SU-DHL-6 (cell line): ENCODE measurements around the gene ITGB6.
"Not testable (repeated sequence)": the region's sequence is repeated elsewhere in the genome, so short reads cannot be mapped to it uniquely, and the experiment has no call there.

ENCODE experiments used
- H2AFZ ChIP-seq: fragments of 200-600 bp; sonication (generic); 2 replicates; pipeline ENCODE4 v1.6.1; 2014; ENCODE audit warnings: low read depth, mild to moderate bottlenecking, moderate library complexity, mixed read lengths, antibody characterized with exemption, low read length; ENCODE audit not compliant: severe bottlenecking
- H3F3A ChIP-seq: fragments of 200-600 bp; shearing (Covaris generic); 2 replicates; pipeline ENCODE4 v1.6.0; 2016; ENCODE audit warnings: antibody characterized with exemption, mild to moderate bottlenecking; ENCODE audit not compliant: insufficient read depth
- H3K27ac ChIP-seq: fragments of 200-600 bp; sonication (generic); 2 replicates; pipeline ENCODE4 v1.5.1; 2016; ENCODE audit warnings: low read depth, mild to moderate bottlenecking, low read length, moderate library complexity, mixed read lengths
- H3K27me3 ChIP-seq: fragments of 200-600 bp; sonication (generic), shearing (Covaris generic); 2 replicates; pipeline ENCODE4 v1.6.0; 2014; ENCODE audit warnings: mild to moderate bottlenecking, low read length
- H3K36me3 ChIP-seq: fragments of 200-600 bp; sonication (generic); 2 replicates; pipeline ENCODE4 v1.6.1; 2014; ENCODE audit warnings: mild to moderate bottlenecking, low read length, mixed read lengths
- H3K4me2 ChIP-seq: fragments of 300-600, 200-600 bp; shearing (Covaris generic), sonication (generic); 2 replicates; pipeline ENCODE4 v1.6.0; 2014; ENCODE audit warnings: low read length, low read depth, mild to moderate bottlenecking; ENCODE audit not compliant: poor library complexity, severe bottlenecking
- H3K4me3 ChIP-seq: fragments of 200-600 bp; sonication (generic); 2 replicates; pipeline ENCODE4 v1.5.1; 2014; ENCODE audit warnings: antibody characterized with exemption, low read length, mild to moderate bottlenecking, mixed read lengths; ENCODE audit not compliant: insufficient read depth, poor library complexity, severe bottlenecking
- H3K79me2 ChIP-seq: fragments of 200-600 bp; sonication (generic); 2 replicates; pipeline ENCODE4 v1.6.1; 2014; ENCODE audit warnings: mild to moderate bottlenecking, low read length, moderate library complexity; ENCODE audit not compliant: insufficient read depth
- H3K9ac ChIP-seq: fragments of 200-600 bp; sonication (generic); 2 replicates; pipeline ENCODE4 v1.7.0; 2014; ENCODE audit warnings: mild to moderate bottlenecking, low read length
- H3K9me2 ChIP-seq: fragments of 200-600 bp; sonication (generic); replicated peaks from 2 replicates; pipeline ENCODE4 v1.6.1; 2014; ENCODE audit warnings: low read length; ENCODE audit not compliant: insufficient read depth
- H3K9me3 ChIP-seq: fragments of 200-600 bp; sonication (generic); 2 replicates; pipeline ENCODE4 v1.6.1; 2014; ENCODE audit warnings: low read length, mixed read lengths; ENCODE audit not compliant: insufficient read depth
- H4K20me1 ChIP-seq: fragments of 200-600 bp; sonication (generic); 2 replicates; pipeline ENCODE4 v1.6.1; 2014; ENCODE audit warnings: low read depth, mild to moderate bottlenecking, antibody characterized with exemption, low read length, moderate library complexity, mixed read lengths
- CTCF ChIP-seq: fragments of 200-600 bp; sonication (generic); IDR thresholded peaks from one replicate; pipeline ENCODE4 v1.5.1; 2017; ENCODE audit warnings: antibody characterized with exemption, mild to moderate bottlenecking, low read length, moderate library complexity; ENCODE audit not compliant: insufficient read depth, poor library complexity, severe bottlenecking
- EZH2phosphoT487 ChIP-seq: fragments of 200-600 bp; sonication (generic), shearing (Covaris generic); conservative IDR thresholded peaks from 2 replicates; pipeline ENCODE4 v1.6.1; 2018; ENCODE audit warnings: mild to moderate bottlenecking, antibody characterized with exemption, low read length, moderate library complexity, mixed read lengths

Gene ITGB6

DNA sequence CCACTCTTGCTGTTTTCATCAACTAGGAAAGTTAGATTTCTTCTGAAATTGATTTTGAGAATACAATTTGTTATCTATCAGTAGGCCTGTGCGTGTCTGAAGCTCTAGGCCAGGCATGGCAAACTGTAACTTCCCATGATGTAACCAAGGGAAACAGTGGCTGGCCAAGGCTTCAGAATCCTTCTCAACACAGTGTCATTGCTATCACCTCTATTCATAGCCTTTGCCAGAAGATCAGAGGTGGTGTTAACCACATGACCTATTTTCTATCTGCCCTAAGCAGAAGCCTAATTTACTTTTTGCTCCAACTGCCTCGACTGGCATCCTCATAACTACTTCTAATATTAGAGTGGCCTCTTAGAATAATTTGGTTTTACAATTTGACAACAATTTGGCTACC is 2.5 kb downstream of the ITGB6 start:
- Histone ChIP-seq H3K9me2 (no peaks in the 10 kb centered on the region), H3K4me3 (no peak overlapping the region), H4K20me1 (no peaks in the 10 kb centered on the region), H3K36me3 (no peaks in the 10 kb centered on the region), H3K27me3 (no peaks in the 10 kb centered on the region), H2AFZ (no peak overlapping the region), H3K9me3 (no peaks in the 10 kb centered on the region), H3F3A (no peaks in the 10 kb centered on the region), H3K4me2 (no peak overlapping the region), H3K79me2 (no peaks in the 10 kb centered on the region), H3K9ac (no peak overlapping the region), H3K27ac (no peak overlapping the region)
- TF ChIP-seq CTCF (no peak), EZH2phosphoT487 (no peak)

GRCh38 chr2:160194946-160195345 is 5.1 kb downstream of the ITGB6 start:
- no peaks in the 10 kb centered on the region for H3K9me2 ChIP-seq
- no peak overlapping the region for H3K9ac ChIP-seq
- H2AFZ ChIP-seq = no peak overlapping the region
- H3K4me2 ChIP-seq = no peak overlapping the region
- H3K79me2 ChIP-seq = no peaks in the 10 kb centered on the region
- no peaks in the 10 kb centered on the region for H3K36me3 ChIP-seq
- H3K9me3 ChIP-seq = no peaks in the 10 kb centered on the region
- no peak for TF ChIP-seq EZH2phosphoT487
- TF ChIP-seq CTCF = no peak
- no peak overlapping the region for H3K4me3 ChIP-seq
- H3K27me3 ChIP-seq = no peaks in the 10 kb centered on the region
- no peak overlapping the region for H3K27ac ChIP-seq
- H3F3A ChIP-seq = no peaks in the 10 kb centered on the region
- no peaks in the 10 kb centered on the region for H4K20me1 ChIP-seq

GRCh38 chr2:160194351-160194750 is 5.7 kb downstream of the ITGB6 start:
- Histone ChIP-seq H3K36me3 (no peaks in the 10 kb centered on the region), H3K4me3 (no peak overlapping the region), H2AFZ (no peak overlapping the region), H3K4me2 (no peak overlapping the region), H3K9me2 (no peaks in the 10 kb centered on the region), H3K9me3 (no peaks in the 10 kb centered on the region), H3K27me3 (no peaks in the 10 kb centered on the region), H3F3A (no peaks in the 10 kb centered on the region), H3K9ac (no peak overlapping the region), H3K79me2 (no peaks in the 10 kb centered on the region), H4K20me1 (no peaks in the 10 kb centered on the region), H3K27ac (no peak overlapping the region)
- no peak for TF ChIP-seq EZH2phosphoT487

- not testable (repeated sequence) for H3K4me3 ChIP-seq
These were observed 18.8 kb downstream of the ITGB6 start for GRCh38 chr2:160181146-160181836.

DNA sequence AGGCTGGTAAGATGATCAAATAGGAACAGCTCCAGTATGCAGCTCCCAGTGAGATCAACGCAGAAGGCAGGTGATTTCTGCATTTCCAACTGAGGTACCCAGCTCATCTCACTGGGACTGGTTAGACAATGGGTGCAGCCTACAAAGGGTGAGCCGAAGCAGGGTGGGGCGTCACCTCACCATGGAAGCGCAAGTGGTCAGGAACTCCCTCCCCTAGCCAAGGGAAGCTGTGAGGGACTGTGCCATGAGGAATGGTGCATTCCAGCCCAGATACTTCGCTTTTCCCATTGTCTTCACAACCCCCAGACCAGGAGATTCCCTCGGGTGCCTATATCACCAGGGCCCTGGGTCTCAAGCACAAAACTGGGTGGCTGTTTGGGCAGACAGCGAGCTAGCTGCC is 19.4 kb downstream of the ITGB6 start:
- H2AFZ ChIP-seq, H3K27me3 ChIP-seq, H3K9me3 ChIP-seq, H3K4me3 ChIP-seq, H3K9ac ChIP-seq, H3K79me2 ChIP-seq, H3K4me2 ChIP-seq, H3K27ac ChIP-seq, H3K9me2 ChIP-seq, H4K20me1 ChIP-seq, H3F3A ChIP-seq, H3K36me3 ChIP-seq: not testable (repeated sequence)

More at GRCh38 chr2:160181146-160181836, 18.8 kb downstream of the ITGB6 start:
- not testable (repeated sequence) for H3K4me2 ChIP-seq, H3F3A ChIP-seq, H3K36me3 ChIP-seq, H2AFZ ChIP-seq, H3K79me2 ChIP-seq, H3K9me2 ChIP-seq, H3K27ac ChIP-seq, H4K20me1 ChIP-seq, H3K9me3 ChIP-seq, H3K9ac ChIP-seq, H3K27me3 ChIP-seq
